Neuron (in vitro differentiated cells): ENCODE measurements around the gene GOLGA8A.
"Not testable (repeated sequence)": the region's sequence is repeated elsewhere in the genome, so short reads cannot be mapped to it uniquely, and the experiment has no call there.

ENCODE experiments used
- H2AFZ ChIP-seq: one replicate; pipeline ENCODE4 v1.6.1; 2013; ENCODE audit warnings: low read depth, mild to moderate bottlenecking, inconsistent platforms, low read length, moderate library complexity
- H3K27me3 ChIP-seq: one replicate; pipeline ENCODE4 v1.6.1; 2013; ENCODE audit warnings: low read length; ENCODE audit not compliant: insufficient read depth
- H3K36me3 ChIP-seq: one replicate; pipeline ENCODE4 v1.6.1; 2013; ENCODE audit warnings: low read length; ENCODE audit not compliant: insufficient read depth
- H3K4me1 ChIP-seq: one replicate; pipeline ENCODE4 v1.6.1; 2013; ENCODE audit warnings: low read length; ENCODE audit not compliant: insufficient read depth
- H3K4me3 ChIP-seq: 2 replicates; pipeline ENCODE4 v1.5.1; 2013; ENCODE audit warnings: mild to moderate bottlenecking, low read length, moderate library complexity
- H3K9me3 ChIP-seq: one replicate; pipeline ENCODE4 v1.6.1; 2013; ENCODE audit warnings: low read length

Gene GOLGA8A

DNA sequence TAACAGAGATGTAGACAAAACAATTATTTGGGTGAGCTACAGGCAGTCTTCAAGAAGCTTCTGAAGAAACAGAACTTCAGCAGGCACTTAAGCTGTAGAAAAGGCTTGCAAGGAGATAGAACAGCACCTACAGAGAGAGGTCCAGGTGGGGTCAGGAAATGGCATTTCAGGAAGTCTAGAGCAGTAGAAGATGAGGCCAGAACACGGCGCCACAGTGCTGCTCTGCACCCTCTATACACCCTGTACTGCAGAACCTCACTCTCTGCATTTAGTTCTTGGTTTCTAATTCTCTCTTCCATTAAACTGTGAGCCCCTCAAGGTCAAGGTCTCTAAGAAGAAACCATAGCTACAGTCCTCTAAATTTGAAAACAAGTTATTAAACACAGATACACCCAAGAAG lies 44.6 kb downstream of the GOLGA8A start:
- H3K4me3 ChIP-seq, H3K4me1 ChIP-seq, H3K36me3 ChIP-seq, H3K27me3 ChIP-seq, H2AFZ ChIP-seq, H3K9me3 ChIP-seq: not testable (repeated sequence)

DNA sequence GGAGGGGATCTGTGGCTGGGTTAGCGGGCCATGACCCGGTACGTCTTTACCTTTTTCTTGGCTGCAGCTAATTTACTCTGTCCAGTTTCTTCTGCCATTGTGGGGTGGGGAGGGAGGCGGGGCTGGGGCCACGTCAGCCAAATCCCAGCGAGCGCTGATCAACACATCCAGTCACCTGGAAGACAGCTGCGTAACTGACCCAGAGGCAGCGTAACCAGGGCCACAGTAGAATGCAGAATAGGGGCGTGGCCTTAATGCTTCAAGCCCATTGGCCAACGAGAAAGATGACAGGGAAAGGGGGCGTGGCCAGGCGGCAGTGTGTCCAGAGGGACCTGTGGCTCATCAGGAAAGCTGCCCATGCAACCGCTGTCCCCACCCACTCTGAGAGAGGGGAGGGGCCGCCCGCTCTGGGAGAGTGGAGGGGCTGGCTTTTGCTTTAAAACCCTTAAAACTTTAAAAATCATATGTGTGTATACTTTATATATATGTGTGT lies 48.0 kb downstream of the GOLGA8A start:
- not testable (repeated sequence) for H3K9me3 ChIP-seq, H3K4me1 ChIP-seq, H2AFZ ChIP-seq, H3K27me3 ChIP-seq, H3K4me3 ChIP-seq, H3K36me3 ChIP-seq
